Hepatocyte (in vitro differentiated cells): ENCODE results near the gene RPE65.

Experiments
- CTCF ChIP-seq: fragments of 200-600 bp; sonication (generic); IDR thresholded peaks from 2 replicates; pipeline ENCODE4 v1.5.1; 2016; ENCODE audit warnings: antibody characterized with exemption, mild to moderate bottlenecking; ENCODE audit not compliant: poor library complexity
- EZH2 ChIP-seq: fragments of 200-600 bp; sonication (generic); IDR thresholded peaks from 2 replicates; pipeline ENCODE4 v1.6.1; 2016; ENCODE audit warnings: antibody characterized with exemption, mild to moderate bottlenecking, borderline replicate concordance

- TF ChIP-seq CTCF = no peak
- TF ChIP-seq EZH2 = no peak
These were observed 1.4 kb downstream of the RPE65 start for GRCh38 chr1:68448365-68448764.
